Spinal cord (tissue), 10 donors: ENCODE results near the gene PNLIPRP2. TPM values are rescaled to one million over a fixed set of nuclear protein-coding genes. Genes with fewer than 3 reads are reported as not detected.
A peak's percentile ranks its signal among the peaks of the same experiment; 100 is the strongest.

Experiments
- DNase-seq, 6 donors: peaks; one replicate each; pipeline versions ENCODE4 v3.0.0 to v3.0.0-alpha.2; 2013 to 2015; ENCODE audit warnings: low spot score in 6 of 6, low read depth in 4 of 6
- H3K27ac ChIP-seq: one replicate; pipeline ENCODE4 v1.5.1; 2013; ENCODE audit warnings: low read depth, low read length, control low read depth
- H3K27me3 ChIP-seq: one replicate; pipeline ENCODE4 v1.6.1; 2013; ENCODE audit warnings: low read length; ENCODE audit not compliant: control insufficient read depth, insufficient read depth
- H3K36me3 ChIP-seq: one replicate; pipeline ENCODE4 v1.6.1; 2013; ENCODE audit warnings: low read length; ENCODE audit not compliant: control insufficient read depth, insufficient read depth
- H3K4me1 ChIP-seq: one replicate; pipeline ENCODE4 v1.6.1; 2013; ENCODE audit warnings: low read length; ENCODE audit not compliant: control insufficient read depth, insufficient read depth
- H3K4me3 ChIP-seq: one replicate; pipeline ENCODE4 v1.5.1; 2013; ENCODE audit warnings: low read depth, low read length, control low read depth
- H3K9me3 ChIP-seq: one replicate; pipeline ENCODE4 v1.6.1; 2013; ENCODE audit warnings: low read length; ENCODE audit not compliant: control insufficient read depth, insufficient read depth
- WGBS: methylation state at CpG from one replicate; pipeline ENCODE4 v1.1.5; 2013; ENCODE audit warnings: missing lambda C conversion rate; ENCODE audit not compliant: insufficient coverage; 5-methylcytosine and 5-hydroxymethylcytosine counted together
- polyA plus RNA-seq, 2 donors: library from polyadenylated mRNA; unstranded; fragments of 120-200 nt; gene quantifications; one replicate each; pipeline ENCODE4 v1.2.1, GENCODE V29; 2013; ENCODE audit not compliant: insufficient read length in 2 of 2
- total RNA-seq, 2 donors: library from RNA; depleted of rRNA in 1 of 2; stranded (reverse); fragments of 120-200 nt in 1 of 2; fragments of >200 nt in 1 of 2; gene quantifications; one replicate each; pipeline versions ENCODE4 v1.2.3 to v1.2.4, GENCODE V29; 2013 to 2014
- donor health status: healthy.

Gene PNLIPRP2
- total and polyA plus RNA-seq, 4 donors, result 0.18 to 0.30 (median 0.22) TPM; not detected in 1

DNA sequence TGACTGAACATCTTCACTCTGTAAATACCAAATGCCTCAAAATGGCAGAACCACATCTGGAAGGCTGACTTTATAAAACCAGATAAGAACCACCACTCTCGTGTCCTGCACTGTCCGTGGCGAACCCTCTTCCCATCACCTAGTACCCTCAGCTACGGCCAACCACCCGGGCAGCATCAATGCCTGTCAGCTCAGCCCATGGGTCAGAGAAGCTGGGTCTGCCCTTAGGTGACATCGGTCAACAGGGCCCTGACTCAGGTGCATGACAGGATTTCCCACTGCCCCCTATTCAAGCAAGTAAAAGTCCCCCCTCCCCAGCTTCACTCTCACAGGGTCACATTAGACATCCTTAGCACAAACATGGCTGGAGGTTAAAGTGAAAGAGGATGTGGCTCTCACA, 65.1 kb downstream of the PNLIPRP2 start:
- Histone ChIP-seq H3K9me3 (no peaks in the 10 kb centered on the region), H3K27me3 (peaks cover 2% of the 10 kb centered on the region), H3K36me3 (peaks cover 3% of the 10 kb centered on the region), H3K4me3 (no peak overlapping the region), H3K27ac (no peak overlapping the region), H3K4me1 (peaks cover 23% of the 10 kb centered on the region)
- whole genome bisulfite sequencing, result 100% methylated on average over 6 of the region's 6 CpGs
- no peak for DNase-seq

DNA sequence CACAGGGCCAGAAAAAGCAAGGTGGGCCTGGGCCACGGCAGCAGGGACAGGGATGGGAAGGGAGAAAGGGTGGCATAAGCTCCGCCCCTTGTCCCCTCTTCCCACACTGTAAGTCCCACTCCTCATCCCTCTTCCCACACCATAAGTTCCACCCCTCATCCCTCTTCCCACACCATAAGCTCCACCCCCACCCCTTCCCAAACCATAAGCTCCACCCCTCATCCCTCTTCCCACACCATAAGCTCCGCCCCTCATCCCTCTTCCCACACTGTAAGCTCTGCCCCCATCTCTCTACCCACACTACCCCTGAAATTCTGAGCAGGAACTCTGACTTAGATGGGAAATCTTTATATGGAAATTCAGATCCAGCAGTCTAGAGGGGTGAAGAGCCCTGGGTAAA, 65.9 kb downstream of the PNLIPRP2 start:
- peaks cover 2% of the 10 kb centered on the region for H3K27me3 ChIP-seq
- 86% methylated on average over 1 of the region's 3 CpGs for WGBS
- no peak overlapping the region for H3K4me3 ChIP-seq
- H3K4me1 ChIP-seq, result peaks cover 32% of the 10 kb centered on the region
- no peak overlapping the region for H3K27ac ChIP-seq
- H3K36me3 ChIP-seq, result peaks cover 3% of the 10 kb centered on the region
- DNase-seq, result no peak
- H3K9me3 ChIP-seq, result no peaks in the 10 kb centered on the region

DNA sequence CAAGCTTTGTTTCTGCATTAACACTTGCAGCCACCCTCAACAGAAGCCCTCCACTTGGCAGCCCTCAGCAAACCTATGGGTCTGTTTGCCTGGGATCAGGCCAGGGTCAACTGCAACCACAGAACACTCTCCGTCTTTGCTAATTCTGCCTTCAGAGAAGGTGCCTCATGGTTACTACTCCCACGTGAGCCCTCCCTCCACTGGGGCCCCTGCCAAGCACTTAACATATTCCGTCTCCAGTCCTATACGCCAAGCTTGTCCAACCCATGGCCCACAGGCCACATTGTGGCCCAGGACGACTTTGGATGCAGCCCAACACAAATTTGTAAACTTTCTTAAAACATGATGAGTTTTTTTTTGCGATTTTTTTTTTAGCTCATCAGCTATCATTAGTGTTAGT, 66.9 kb downstream of the PNLIPRP2 start:
- no peak for DNase-seq
- Histone ChIP-seq H3K9me3 (no peaks in the 10 kb centered on the region), H3K27ac (no peak overlapping the region), H3K4me3 (no peak overlapping the region), H3K4me1 (peaks cover 34% of the 10 kb centered on the region), H3K36me3 (peaks cover 3% of the 10 kb centered on the region), H3K27me3 (peaks cover 2% of the 10 kb centered on the region)
- WGBS, result 62% methylated on average over 4 of the region's 6 CpGs

DNA sequence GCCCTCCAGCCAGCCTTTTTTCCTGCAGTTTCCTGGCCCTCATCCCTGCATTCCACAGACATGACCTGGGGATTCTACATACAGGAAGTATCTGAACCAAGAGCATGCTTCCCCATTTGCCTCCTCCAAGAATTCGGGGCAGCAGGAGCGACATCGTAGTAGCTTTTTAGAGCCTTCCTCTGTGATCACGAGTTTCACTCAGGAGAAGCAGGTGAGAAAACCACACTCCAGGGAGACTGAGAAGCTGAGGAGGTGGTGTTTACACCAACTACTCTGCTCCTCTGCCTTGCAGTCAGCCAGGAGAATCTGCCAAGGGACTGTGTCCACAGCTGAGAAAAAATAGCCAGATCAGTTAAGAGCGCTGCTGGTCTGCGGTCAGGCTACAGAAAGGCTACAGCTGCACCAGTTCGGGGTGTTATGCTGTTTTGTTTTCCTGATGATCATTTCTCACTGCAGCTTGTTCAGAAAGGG, 67.5 kb downstream of the PNLIPRP2 start:
- WGBS, result 32% methylated on average over 3 of the region's 7 CpGs
- Histone ChIP-seq H3K27me3 (peaks cover 2% of the 10 kb centered on the region), H3K4me3 (no peak overlapping the region), H3K9me3 (no peaks in the 10 kb centered on the region), H3K4me1 (peaks cover 31% of the 10 kb centered on the region), H3K36me3 (peaks cover 3% of the 10 kb centered on the region), H3K27ac (no peak overlapping the region)
- DNase-seq, result peak in 1 of 6 donors; percentile 69

DNA sequence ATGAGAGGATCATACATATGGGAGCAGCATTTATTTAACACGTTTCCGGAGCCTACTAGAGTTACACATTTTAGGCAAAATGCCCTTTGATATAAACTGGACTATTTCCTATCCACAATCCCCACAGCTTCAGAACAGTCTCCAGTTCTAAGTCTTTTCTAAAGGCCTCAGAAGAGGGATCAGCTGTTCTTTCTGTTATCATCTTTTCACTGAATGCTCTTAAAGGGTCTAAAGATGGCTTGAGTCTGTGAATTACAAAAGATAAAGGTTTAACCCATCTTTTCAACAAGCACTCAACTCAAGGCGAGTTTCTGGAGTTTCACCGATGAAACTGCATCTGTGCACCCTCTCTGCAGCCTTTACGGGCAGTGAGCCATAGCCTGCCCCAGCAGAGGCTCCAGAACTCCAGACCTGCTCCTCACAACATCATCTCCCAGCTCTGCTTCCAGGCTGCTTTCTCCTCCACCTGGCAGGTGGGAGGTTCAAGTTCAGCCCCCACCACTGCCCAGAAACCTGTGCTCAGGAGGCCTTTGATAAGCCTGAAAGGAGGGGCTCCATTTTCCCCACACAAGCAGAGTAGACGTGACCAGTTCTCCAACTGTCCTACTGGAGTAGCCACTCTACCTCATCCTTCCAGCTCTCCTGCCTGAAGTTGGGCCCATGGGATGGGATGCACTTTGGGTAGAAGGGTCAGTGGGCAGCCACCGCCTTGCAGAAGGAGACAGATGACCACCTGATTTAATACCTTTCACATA, 68.2 kb downstream of the PNLIPRP2 start:
- DNase-seq, result no peak
- Histone ChIP-seq H3K36me3 (peaks cover 3% of the 10 kb centered on the region), H3K4me3 (no peak overlapping the region), H3K9me3 (no peaks in the 10 kb centered on the region), H3K27me3 (peaks cover 2% of the 10 kb centered on the region), H3K27ac (no peak overlapping the region), H3K4me1 (peaks cover 31% of the 10 kb centered on the region)
- WGBS, result 68% methylated on average over 5 of the region's 7 CpGs

GRCh38 chr10:116689744-116690143, 69.0 kb downstream of the PNLIPRP2 start:
- no peak overlapping the region for H3K4me3 ChIP-seq
- peaks cover 37% of the 10 kb centered on the region for H3K4me1 ChIP-seq
- DNase-seq, result no peak
- no peak overlapping the region for H3K27ac ChIP-seq
- WGBS, result 90% methylated on average over 4 of the region's 4 CpGs
- H3K9me3 ChIP-seq, result no peaks in the 10 kb centered on the region
- H3K27me3 ChIP-seq, result peaks cover 9% of the 10 kb centered on the region
- H3K36me3 ChIP-seq, result peaks cover 3% of the 10 kb centered on the region

DNA sequence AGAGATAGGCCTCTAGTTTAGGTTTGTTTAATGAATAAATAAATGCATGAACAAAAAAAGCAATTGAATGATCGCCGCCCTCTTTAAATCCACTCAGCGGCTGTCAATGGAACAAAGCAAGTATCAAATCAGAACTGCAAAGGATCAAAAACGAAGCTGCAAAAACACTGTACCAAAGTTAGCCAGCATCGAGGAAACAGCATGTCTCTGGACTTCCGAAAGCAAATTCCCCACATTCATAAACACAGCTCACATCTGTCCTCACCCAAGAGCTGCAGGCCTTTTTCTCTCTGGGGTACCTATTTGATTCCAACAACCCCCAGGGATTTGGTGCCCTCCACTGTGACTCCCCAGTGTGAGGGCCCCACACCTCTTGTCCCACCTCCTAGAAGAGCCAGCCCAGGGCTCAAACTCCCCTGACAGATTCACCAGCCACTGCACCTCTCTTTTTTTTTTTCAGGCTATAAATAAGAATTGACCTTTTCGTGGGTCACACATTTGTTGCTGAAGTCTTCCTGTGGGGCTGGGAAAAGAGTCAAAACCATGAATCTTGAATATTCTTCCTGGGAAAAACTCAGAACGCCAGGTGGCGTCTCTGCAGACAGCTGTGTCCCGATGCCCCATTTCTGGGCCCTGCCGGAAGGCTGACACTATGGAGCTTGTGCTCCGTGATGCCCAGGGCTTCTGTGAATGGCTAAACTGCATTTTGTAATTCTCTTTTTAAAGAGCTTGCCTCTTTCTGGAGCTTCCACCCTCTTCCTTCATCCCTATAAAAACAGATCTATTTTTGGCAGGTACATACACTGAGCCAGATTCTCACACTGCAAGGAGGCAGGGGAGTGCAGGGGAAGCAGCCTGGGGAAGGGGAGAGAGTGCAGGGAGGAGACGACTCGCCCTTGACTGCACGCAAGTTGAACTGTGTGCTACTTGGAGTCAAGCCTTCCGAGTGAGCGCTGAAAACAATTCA, 69.9 kb downstream of the PNLIPRP2 start:
- Histone ChIP-seq H3K27me3 (peaks cover 9% of the 10 kb centered on the region), H3K4me3 (no peak overlapping the region), H3K4me1 (peaks cover 38% of the 10 kb centered on the region), H3K9me3 (no peaks in the 10 kb centered on the region), H3K27ac (peak overlapping the region; percentile 49), H3K36me3 (peaks cover 3% of the 10 kb centered on the region)
- peak in 2 of 6 donors; percentile 75 to 79 for DNase-seq
- WGBS, result 50% methylated on average over 15 of the region's 17 CpGs

- Histone ChIP-seq H3K4me3 (no peak overlapping the region), H3K9me3 (no peaks in the 10 kb centered on the region), H3K27ac (no peak overlapping the region), H3K36me3 (peaks cover under 1% of the 10 kb centered on the region), H3K27me3 (peaks cover 9% of the 10 kb centered on the region), H3K4me1 (peaks cover 38% of the 10 kb centered on the region)
- WGBS, result 60% methylated on average over 6 of the region's 6 CpGs
- DNase-seq, result peak in 1 of 6 donors; percentile 85
Measured at GRCh38 chr10:116691635-116692034, 70.9 kb downstream of the PNLIPRP2 start.

DNA sequence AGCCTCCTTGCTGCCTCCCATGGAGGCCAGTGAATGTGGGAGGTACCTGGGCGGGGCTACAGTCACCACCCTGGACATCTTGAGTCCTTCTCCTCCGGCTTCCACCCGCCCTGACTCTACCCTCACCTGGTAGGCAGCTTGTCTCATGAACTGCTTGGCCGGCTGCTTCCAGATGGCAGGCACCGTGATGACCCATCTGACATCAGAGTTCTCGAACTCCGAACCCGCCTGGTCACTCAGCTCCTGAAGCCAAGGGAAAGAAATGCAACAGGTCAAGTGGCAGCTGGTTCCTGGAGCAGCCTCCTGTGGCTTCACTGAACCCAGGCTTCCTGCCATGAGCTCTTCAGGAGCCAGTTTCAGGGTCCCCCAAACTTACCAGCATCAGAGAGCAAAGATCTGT, 71.5 kb downstream of the PNLIPRP2 start:
- Histone ChIP-seq H3K9me3 (no peaks in the 10 kb centered on the region), H3K4me1 (peaks cover 36% of the 10 kb centered on the region), H3K4me3 (no peak overlapping the region), H3K27ac (no peak overlapping the region), H3K27me3 (peaks cover 10% of the 10 kb centered on the region), H3K36me3 (no peaks in the 10 kb centered on the region)
- 96% methylated on average over 7 of the region's 8 CpGs for WGBS
- no peak for DNase-seq
